Mesothelial cell of epicardium (in vitro differentiated cells): Measurements from ENCODE around the gene HMSD. TPM values are rescaled to one million over a fixed set of nuclear protein-coding genes. Genes with fewer than 3 reads are reported as not detected.

ENCODE experiments used
- DNase-seq, 2 experiments: peaks; one replicate each; pipeline ENCODE4 v3.0.0; 2021; ENCODE audit warnings: low spot score in 2 of 2; ENCODE audit not compliant: unreplicated experiment in 2 of 2
- H3K27ac Mint-ChIP-seq: 2 replicates; pipeline ENCODE4 v1.8.0; 2021; ENCODE audit warnings: mixed read lengths
- H3K27me3 Mint-ChIP-seq: 2 replicates; pipeline ENCODE4 v1.8.0; 2021; ENCODE audit warnings: low read depth, mixed read lengths
- H3K36me3 Mint-ChIP-seq: 2 replicates; pipeline ENCODE4 v1.8.0; 2021; ENCODE audit warnings: mixed read lengths
- H3K4me1 Mint-ChIP-seq: 2 replicates; pipeline ENCODE4 v1.8.0; 2021; ENCODE audit warnings: mixed read lengths
- H3K4me3 Mint-ChIP-seq: 2 replicates; pipeline ENCODE4 v1.8.0; 2021; ENCODE audit warnings: mild to moderate bottlenecking, moderate library complexity, mixed read lengths
- H3K9me3 Mint-ChIP-seq: 2 replicates; pipeline ENCODE4 v1.8.0; 2021; ENCODE audit warnings: mixed read lengths
- CTCF ChIP-seq: fragments of 200-600 bp; sonication (generic); IDR thresholded peaks from one replicate; pipeline ENCODE4 v1.5.0; 2021; ENCODE audit warnings: antibody characterized with exemption; ENCODE audit not compliant: unreplicated experiment
- total RNA-seq: library from RNA; stranded (reverse); gene quantifications from 3 replicates; pipeline ENCODE4 v1.2.1, GENCODE V29; 2021

Gene HMSD
- 2.7 to 7.2 TPM (median 3.5 TPM) in 3 replicates for total RNA-seq

GRCh38 chr18:63949068-63949737 lies at the start of gene HMSD:
Gene HMSD (plus strand): TSS chr18:63949301. CDS start chr18:63953456, 4,155 bp downstream.
- peak within 1 kb of the TSS; percentile 72 for H3K27ac Mint-ChIP-seq
- H3K36me3 Mint-ChIP-seq: no peaks in the 10 kb centered on the region
- no peak for TF ChIP-seq CTCF
- H3K4me1 Mint-ChIP-seq: peaks cover 19% of the 10 kb centered on the region
- peak; percentile 44 to 70 for DNase-seq
- peaks cover 15% of the 10 kb centered on the region for H3K27me3 Mint-ChIP-seq
- H3K4me3 Mint-ChIP-seq: peak within 1 kb of the TSS; percentile 74
- H3K9me3 Mint-ChIP-seq: peaks cover 10% of the 10 kb centered on the region

GRCh38 chr18:63903851-63904570 lies 45.1 kb upstream of the HMSD start:
- TF ChIP-seq CTCF: no peak
- no peak for DNase-seq
- Mint-ChIP-seq H3K27ac (no peak overlapping the region), H3K4me3 (no peak overlapping the region), H3K27me3 (peaks cover 15% of the 10 kb centered on the region), H3K9me3 (peaks cover 9% of the 10 kb centered on the region), H3K4me1 (no peaks in the 10 kb centered on the region), H3K36me3 (no peaks in the 10 kb centered on the region)

- DNase-seq: no peak
- H3K4me1 Mint-ChIP-seq: no peaks in the 10 kb centered on the region
- no peaks in the 10 kb centered on the region for H3K36me3 Mint-ChIP-seq
- H3K27ac Mint-ChIP-seq: no peak overlapping the region
- H3K27me3 Mint-ChIP-seq: peaks cover 16% of the 10 kb centered on the region
- H3K9me3 Mint-ChIP-seq: peaks cover 9% of the 10 kb centered on the region
- H3K4me3 Mint-ChIP-seq: no peak overlapping the region
- TF ChIP-seq CTCF: no peak
Observed at GRCh38 chr18:63904694-63905093, 44.4 kb upstream of the HMSD start.

- Mint-ChIP-seq H3K4me1 (no peaks in the 10 kb centered on the region), H3K9me3 (peaks cover 9% of the 10 kb centered on the region), H3K36me3 (no peaks in the 10 kb centered on the region), H3K27ac (no peak overlapping the region), H3K27me3 (peaks cover 18% of the 10 kb centered on the region), H3K4me3 (no peak overlapping the region)
- TF ChIP-seq CTCF: no peak
- DNase-seq: no peak
Observed at GRCh38 chr18:63905361-63905760, 43.7 kb upstream of the HMSD start.

GRCh38 chr18:63906056-63906455 lies 43.0 kb upstream of the HMSD start:
- Mint-ChIP-seq H3K36me3 (no peaks in the 10 kb centered on the region), H3K27ac (no peak overlapping the region), H3K9me3 (peaks cover 7% of the 10 kb centered on the region), H3K27me3 (peaks cover 23% of the 10 kb centered on the region), H3K4me3 (no peak overlapping the region), H3K4me1 (no peaks in the 10 kb centered on the region)
- DNase-seq: no peak
- TF ChIP-seq CTCF: no peak
